Heart left ventricle (tissue), 13 donors: Measurements from ENCODE around the gene NTN4.
A peak's percentile ranks its signal among the peaks of the same experiment; 100 is the strongest.

Experiments used
- CTCF ChIP-seq, 12 donors: fragments of 200-600 bp; sonication (generic) in 4 of 12; IDR thresholded peaks; one replicate each; pipeline versions ENCODE4 v1.5.0 to v1.8.0; 2018 to 2022; ENCODE audit warnings: antibody characterized with exemption in 12 of 12, mild to moderate bottlenecking in 5 of 12
- POLR2A ChIP-seq, 2 donors: fragments of 450-650 bp; IDR thresholded peaks; one replicate each; pipeline ENCODE4 v1.6.1; 2017; ENCODE audit warnings: antibody characterized with exemption in 2 of 2, mild to moderate bottlenecking in 2 of 2, moderate library complexity in 2 of 2
- donor health status: ischemic (EF 13 %, LVEDD 7.1; RV severe dilation, severe dysfunction).
- donor health status: DM: no; HTN: yes; CAD: no.
- donor health status: DM: no; HTN: no; CAD: no.
- donor health status: ischemic (EF 25% LVEDD 6.9; RV normal size, moderate dysfunction).
- donor health status: ischemic (EF 25% LVEDD 5.7; RV mildly dilated, moderate dysfunction).
- donor health status: ischemic (EF 35%, LVEDD 5.7; RV mildly dilated, moderate dysfunction).
- donor health status: nonischemic (EF 11% LVEDD 7.7; RV severe dilation, severe dysfunction).
- donor health status: DM: yes; HTN: yes; CAD: no.
- donor health status: PGD.
- donor health status: ischemic (EF 29% LVEDD 5.4; RV normal size, mild dysfunction).
- donor health status: nonischemic (EF 23%, LVEDD 6.1; RV moderate dilation, normal function).

GRCh38 chr12:95790033-95790916 is at the start of gene NTN4:
- TF ChIP-seq CTCF (IDR thresholded peaks at IDR 0.05), result no peak
- peak in 1 of 2 donors; percentile 41 for TF ChIP-seq POLR2A (IDR thresholded peaks at IDR 0.05)
